Aorta (tissue), 5 donors: Measurements from ENCODE around the gene CLGN. TPM values are rescaled to one million over a fixed set of nuclear protein-coding genes. Genes with fewer than 3 reads are reported as not detected.

Experiments used
- ATAC-seq: fragments of 200-7000 bp; cut with Tn5 transposase; one replicate; pipeline ENCODE4 v1.9.1; 2022; ENCODE audit warnings: moderate library complexity; ENCODE audit not compliant: low FRiP score
- DNase-seq, 2 donors: peaks; one replicate each; pipeline ENCODE4 v3.0.0-alpha.2; 2020
- H3K27ac ChIP-seq, 2 donors: one replicate each; pipeline ENCODE4 v1.5.1; 2013; ENCODE audit warnings: low read length in 2 of 2, mild to moderate bottlenecking in 2 of 2, moderate library complexity in 2 of 2, control low read depth in 1 of 2, inconsistent platforms in 1 of 2, low read depth in 1 of 2
- H3K27me3 ChIP-seq, 2 donors: one replicate each; pipeline ENCODE4 v1.6.1; 2013; ENCODE audit warnings: control low read depth in 1 of 2, low read length in 1 of 2, mild to moderate bottlenecking in 1 of 2, moderate library complexity in 1 of 2; ENCODE audit not compliant: insufficient read depth in 2 of 2, control insufficient read depth in 1 of 2
- H3K36me3 ChIP-seq, 2 donors: one replicate each; pipeline ENCODE4 v1.6.1; 2013; ENCODE audit warnings: control low read depth in 1 of 2, low read length in 1 of 2, mild to moderate bottlenecking in 1 of 2; ENCODE audit not compliant: insufficient read depth in 2 of 2, control insufficient read depth in 1 of 2
- H3K4me1 ChIP-seq, 2 donors: one replicate each; pipeline ENCODE4 v1.6.1; 2013; ENCODE audit warnings: low read length in 2 of 2, control low read depth in 1 of 2, mild to moderate bottlenecking in 1 of 2, moderate library complexity in 1 of 2; ENCODE audit not compliant: insufficient read depth in 2 of 2, control insufficient read depth in 1 of 2
- H3K4me3 ChIP-seq, 2 donors: one replicate each; pipeline ENCODE4 v1.5.1; 2013; ENCODE audit warnings: low read length in 2 of 2, control low read depth in 1 of 2, mild to moderate bottlenecking in 1 of 2
- H3K9me3 ChIP-seq: one replicate; pipeline ENCODE4 v1.6.1; 2013; ENCODE audit warnings: mild to moderate bottlenecking, low read length; ENCODE audit not compliant: control insufficient read depth
- WGBS, 2 donors: extraction: QIAGEN DNeasy Blood & Tissue Kit; methylation state at CpG; one replicate each; pipeline ENCODE4 v1.1.7; 2013; 5-methylcytosine and 5-hydroxymethylcytosine counted together
- intact Hi-C, 2 donors: fragments of 100-400 bp; cut with DNase I; formaldehyde crosslinking; loops; one replicate each; pipeline versions ENCODE4 v1.14.2 to v1.15.0; 2022
- polyA plus RNA-seq, 2 donors: library from polyadenylated mRNA; stranded (reverse); fragments of 200-250 nt; gene quantifications; one replicate each; pipeline ENCODE4 v1.2.3, GENCODE V29; 2013
- total RNA-seq, 2 donors: library from RNA; stranded (reverse); fragmentation: NEBNext Ultra II Directional; extraction: Animal tissue kit (Norgen Biotek cat#: 25700); gene quantifications; one replicate each; pipeline ENCODE4 v1.2.1, GENCODE V29; 2021
- donor health status: healthy with polysubstance abuse.
- donor health status: Bipolar disorder and iron deficiency.
- donor health status: DM: no; HTN: no; CAD: no.
- donor health status: DM: no; HTN: no; CAD: no.
- donor health status: DM: yes; HTN: yes; CAD: no.

The CLGN gene
- total and polyA plus RNA-seq, 4 donors = 0.21 TPM; not detected in 3

GRCh38 chr4:140351093-140352075 is 76.1 kb downstream of the CLGN start:
- no peaks in the 10 kb centered on the region for H3K4me1 ChIP-seq
- DNase-seq (no peak), ATAC-seq (no peak)
- intact Hi-C loops = no loop called here
- H3K27ac ChIP-seq = no peak overlapping the region
- peaks cover 0 to 1% of the 10 kb centered on the region in 2 donors for H3K36me3 ChIP-seq
- no peaks in the 10 kb centered on the region for H3K27me3 ChIP-seq
- H3K9me3 ChIP-seq = no peaks in the 10 kb centered on the region
- H3K4me3 ChIP-seq = no peak overlapping the region
- WGBS, 2 donors = 89% methylated on average over 28 of the region's 28 CpGs

- intact Hi-C loops = no loop called here
- WGBS, 2 donors = 81% methylated on average over 2 of the region's 2 CpGs
- ATAC-seq (no peak), DNase-seq (no peak)
- Histone ChIP-seq H3K27me3 (no peaks in the 10 kb centered on the region), H3K4me1 (no peaks in the 10 kb centered on the region), H3K4me3 (no peak overlapping the region), H3K9me3 (no peaks in the 10 kb centered on the region), H3K27ac (no peak overlapping the region), H3K36me3 (peaks cover 0 to 1% of the 10 kb centered on the region in 2 donors)
Observed at GRCh38 chr4:140349816-140350215, 77.6 kb downstream of the CLGN start.

GRCh38 chr4:140346136-140346535 is 81.3 kb downstream of the CLGN start:
- 89 to 92% methylated on average over 9 of the region's 9 CpGs for WGBS, 2 donors
- no peaks in the 10 kb centered on the region for H3K27me3 ChIP-seq
- H3K36me3 ChIP-seq = no peaks in the 10 kb centered on the region
- H3K4me3 ChIP-seq = no peak overlapping the region
- peaks cover 0 to 1% of the 10 kb centered on the region in 2 donors for H3K4me1 ChIP-seq
- no peak overlapping the region for H3K27ac ChIP-seq
- no peak for ATAC-seq
- no peak for DNase-seq
- no peaks in the 10 kb centered on the region for H3K9me3 ChIP-seq
- intact Hi-C loops = no loop called here

GRCh38 chr4:140344621-140345020 is 82.8 kb downstream of the CLGN start:
- H3K4me3 ChIP-seq = no peak overlapping the region
- H3K9me3 ChIP-seq = no peaks in the 10 kb centered on the region
- intact Hi-C loops = no loop called here
- peaks cover 0 to 1% of the 10 kb centered on the region in 2 donors for H3K4me1 ChIP-seq
- H3K27me3 ChIP-seq = no peaks in the 10 kb centered on the region
- no peaks in the 10 kb centered on the region for H3K36me3 ChIP-seq
- ATAC-seq (no peak), DNase-seq (no peak)
- 75 to 80% methylated on average over 9 of the region's 9 CpGs for WGBS, 2 donors
- no peak overlapping the region for H3K27ac ChIP-seq

- H3K36me3 ChIP-seq = no peaks in the 10 kb centered on the region
- no peaks in the 10 kb centered on the region for H3K27me3 ChIP-seq
- DNase-seq (no peak), ATAC-seq (no peak)
- peaks cover 0 to 1% of the 10 kb centered on the region in 2 donors for H3K4me1 ChIP-seq
- no peak overlapping the region for H3K27ac ChIP-seq
- whole genome bisulfite sequencing, 2 donors = 77 to 82% methylated on average over 3 of the region's 3 CpGs
- intact Hi-C loops = no loop called here
- no peaks in the 10 kb centered on the region for H3K9me3 ChIP-seq
- no peak overlapping the region for H3K4me3 ChIP-seq
Observed at GRCh38 chr4:140344101-140344500, 83.3 kb downstream of the CLGN start.

GRCh38 chr4:140343303-140343702 is 84.1 kb downstream of the CLGN start:
- H3K4me3 ChIP-seq = no peak overlapping the region
- no peaks in the 10 kb centered on the region for H3K27me3 ChIP-seq
- WGBS, 2 donors = 12 to 14% methylated on average over 5 of the region's 5 CpGs
- ATAC-seq = no peak
- peaks cover 0 to 1% of the 10 kb centered on the region in 2 donors for H3K4me1 ChIP-seq
- no peaks in the 10 kb centered on the region for H3K36me3 ChIP-seq
- DNase-seq = no peak
- H3K9me3 ChIP-seq = no peaks in the 10 kb centered on the region
- H3K27ac ChIP-seq = no peak overlapping the region
- intact Hi-C loops = no loop called here

- WGBS, 2 donors = 92 to 93% methylated on average over 1 of the region's 1 CpG
- no peak for DNase-seq
- H3K9me3 ChIP-seq = no peaks in the 10 kb centered on the region
- H3K27me3 ChIP-seq = no peaks in the 10 kb centered on the region
- no peak overlapping the region for H3K27ac ChIP-seq
- no peak overlapping the region for H3K4me3 ChIP-seq
- H3K36me3 ChIP-seq = no peaks in the 10 kb centered on the region
- ATAC-seq = no peak
- intact Hi-C loops = no loop called here
- H3K4me1 ChIP-seq = peaks cover 0 to 1% of the 10 kb centered on the region in 2 donors
Observed at GRCh38 chr4:140342620-140343019, 84.8 kb downstream of the CLGN start.
